NCI-H2196 treated with DMSO at 0.1 percent for 48 hours (cell line): ENCODE results near the gene SNX27.
"Not testable (repeated sequence)": the region's sequence is repeated elsewhere in the genome, so short reads cannot be mapped to it uniquely, and the experiment has no call there.

Experiments used
- DNase-seq: peaks from one replicate; lab custom pipeline; 2025; ENCODE audit not compliant: unreplicated experiment; lab: John Stamatoyannopoulos, UW

SNX27 gene

DNA sequence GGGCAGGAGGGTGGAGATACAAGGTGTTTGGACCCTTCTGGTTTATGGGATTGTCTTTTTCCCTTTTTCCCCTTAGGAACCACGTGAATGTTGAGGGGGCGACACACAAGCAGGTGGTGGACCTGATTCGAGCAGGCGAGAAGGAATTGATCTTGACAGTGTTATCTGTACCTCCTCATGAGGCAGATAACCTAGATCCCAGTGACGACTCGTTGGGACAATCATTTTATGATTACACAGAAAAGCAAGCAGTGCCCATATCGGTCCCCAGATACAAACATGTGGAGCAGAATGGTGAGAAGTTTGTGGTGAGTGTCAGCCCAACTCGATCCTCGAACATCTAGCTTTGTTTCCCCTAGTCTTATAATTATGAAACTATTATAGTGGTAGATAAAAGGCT, 27.0 kb downstream of the SNX27 start:
- DNase-seq = no peak

GRCh38 chr1:151639466-151639865, 27.6 kb downstream of the SNX27 start:
- DNase-seq = no peak

GRCh38 chr1:151641229-151641628, 29.4 kb downstream of the SNX27 start:
- DNase-seq = no peak

DNA sequence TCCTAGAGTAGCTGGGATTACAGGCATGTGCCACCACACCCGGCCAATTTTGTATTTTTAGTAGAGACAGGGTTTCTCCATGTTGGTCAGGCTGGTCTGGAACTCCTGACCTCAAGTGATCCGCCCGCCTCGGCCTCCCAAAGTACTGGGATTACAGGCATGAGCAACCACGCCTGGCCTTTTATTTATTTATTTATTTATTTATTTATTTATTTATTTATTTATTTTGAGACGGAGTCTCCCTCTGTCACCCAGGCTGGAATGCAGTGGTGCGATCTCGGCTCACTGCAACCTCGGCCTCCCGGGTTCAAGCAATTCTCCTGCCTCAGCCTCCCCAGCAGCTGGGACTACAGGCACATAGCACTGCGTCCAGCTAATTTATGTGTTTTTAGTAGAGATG, 31.2 kb downstream of the SNX27 start:
- DNase-seq = not testable (repeated sequence)

DNA sequence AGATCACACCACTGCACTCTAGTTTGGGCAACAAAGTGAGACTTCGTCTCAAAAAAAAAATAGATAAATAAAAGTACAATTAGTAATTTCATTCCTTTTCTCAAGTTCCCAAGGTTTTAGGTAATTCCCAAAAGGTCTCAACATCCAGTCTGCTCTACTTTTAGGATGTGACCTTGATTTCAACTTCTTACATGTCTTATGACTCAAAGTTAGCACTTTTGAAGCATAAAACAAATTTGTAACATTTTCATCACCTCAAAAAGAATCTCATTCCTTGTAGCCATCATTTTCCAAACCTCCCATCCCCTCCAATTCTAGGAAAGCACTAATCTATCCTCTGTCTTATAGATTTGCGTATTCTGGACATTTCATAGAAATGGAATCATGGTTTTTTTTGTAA, 32.2 kb downstream of the SNX27 start:
- no peak for DNase-seq

- DNase-seq = no peak
These were observed 41.5 kb downstream of the SNX27 start for GRCh38 chr1:151653397-151653796.

DNA sequence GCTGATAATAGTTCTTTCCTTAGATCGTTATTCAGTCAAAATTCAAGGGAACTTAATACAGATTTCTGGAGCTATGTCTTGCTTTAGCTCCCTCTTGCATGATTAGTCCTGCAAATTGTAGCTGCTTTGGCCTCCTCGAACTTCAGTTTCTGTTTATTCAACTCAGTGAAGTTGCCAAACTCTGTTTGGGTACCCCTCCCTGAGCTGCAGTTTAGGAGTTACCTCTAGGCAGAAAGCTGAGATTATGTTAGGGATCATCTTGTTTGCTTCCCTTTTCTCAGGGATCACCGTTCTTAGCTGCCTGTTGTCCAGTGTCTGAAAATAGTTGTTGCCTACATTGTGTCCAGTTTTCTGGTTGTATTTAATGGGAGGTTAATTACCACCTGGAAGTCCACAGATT, 43.5 kb downstream of the SNX27 start:
- DNase-seq = no peak

GRCh38 chr1:151661751-151662150, 49.9 kb downstream of the SNX27 start:
- DNase-seq = no peak

DNA sequence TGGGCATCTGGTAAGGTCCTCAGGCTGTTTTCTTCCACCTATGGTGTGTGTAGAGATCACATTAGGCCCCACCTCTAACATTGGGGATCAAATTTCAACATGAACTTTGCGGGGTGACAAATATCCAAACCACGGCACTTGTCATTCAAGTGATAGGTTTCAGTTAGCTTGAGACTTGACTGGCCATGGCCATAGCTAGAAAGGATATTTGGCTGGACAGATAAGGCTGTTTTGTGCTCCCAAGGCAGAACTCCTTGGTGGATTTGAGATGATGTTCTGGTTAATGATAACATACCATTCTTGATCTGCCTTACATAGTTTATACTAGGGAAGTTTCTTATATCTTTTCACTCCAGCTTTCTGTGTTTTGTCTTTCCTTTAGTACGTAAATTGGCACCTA, 56.2 kb downstream of the SNX27 start:
- DNase-seq = no peak

GRCh38 chr1:151670036-151670675, 58.3 kb downstream of the SNX27 start:
- not testable (repeated sequence) for DNase-seq

DNA sequence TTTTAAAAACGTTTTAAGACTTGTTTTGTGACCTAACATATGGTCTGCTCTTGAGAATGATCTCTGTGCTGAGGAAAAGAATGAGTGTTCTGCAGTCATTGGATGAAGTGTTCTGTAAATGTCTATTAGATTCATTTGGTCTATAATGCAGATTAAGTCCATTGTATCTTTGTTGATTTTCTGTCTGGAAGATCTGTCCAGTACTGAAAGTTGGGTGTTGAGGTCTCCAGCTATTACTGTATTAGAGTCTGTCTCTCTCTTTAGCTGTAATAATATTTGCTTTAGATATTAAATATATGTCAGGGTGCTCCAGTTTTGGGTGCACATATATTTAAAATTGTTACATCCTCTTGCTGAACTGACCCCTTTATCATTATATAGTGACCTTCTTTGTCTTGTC, 61.6 kb downstream of the SNX27 start:
- DNase-seq = no peak

DNA sequence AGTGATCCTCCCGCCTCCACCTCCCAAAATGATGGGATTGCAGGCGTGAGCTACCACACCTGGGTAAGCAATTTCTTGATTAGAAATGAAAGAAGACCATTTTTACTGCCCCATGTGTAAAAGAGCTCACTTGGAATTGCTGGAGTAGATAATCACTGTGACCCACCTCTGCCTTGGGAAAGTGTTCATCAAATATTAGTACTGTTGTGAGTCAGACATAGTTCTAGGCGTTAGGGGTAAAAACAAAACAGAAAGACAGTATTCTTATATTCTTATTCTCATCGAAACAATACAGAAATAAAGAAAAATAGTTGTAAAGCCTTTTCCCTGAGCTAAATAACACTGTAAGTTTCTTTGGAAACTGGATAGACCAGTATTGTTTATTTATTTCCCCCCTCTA, 68.5 kb downstream of the SNX27 start:
- no peak for DNase-seq

GRCh38 chr1:151680826-151681225, 69.0 kb downstream of the SNX27 start:
- DNase-seq = no peak

- DNase-seq = no peak
These were observed 70.1 kb downstream of the SNX27 start for GRCh38 chr1:151681923-151682322.

GRCh38 chr1:151682901-151683300, 71.1 kb downstream of the SNX27 start:
- not testable (repeated sequence) for DNase-seq

DNA sequence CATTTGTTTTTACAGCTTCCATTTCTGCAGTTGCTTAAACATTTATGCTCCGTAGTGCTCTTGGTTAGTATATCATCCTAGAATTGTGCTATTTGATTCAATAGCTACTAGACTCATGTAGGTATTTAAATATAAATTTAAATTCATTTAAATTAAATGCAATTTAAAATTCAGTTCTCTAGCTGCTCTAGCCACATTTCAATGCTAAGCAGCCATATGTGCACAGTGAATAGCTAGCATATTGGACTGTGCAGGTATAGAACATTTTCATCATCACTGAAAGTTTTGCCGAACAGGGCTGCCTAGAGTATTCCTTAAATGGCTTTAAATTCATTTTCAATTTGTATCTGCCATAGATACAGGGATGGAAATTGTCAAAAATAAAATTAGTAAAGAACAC, 72.3 kb downstream of the SNX27 start:
- DNase-seq = no peak

- DNase-seq = no peak
These were observed 74.7 kb downstream of the SNX27 start for GRCh38 chr1:151686561-151686960.

- DNase-seq = no peak
These were observed 77.6 kb downstream of the SNX27 start for GRCh38 chr1:151689494-151689893.

DNA sequence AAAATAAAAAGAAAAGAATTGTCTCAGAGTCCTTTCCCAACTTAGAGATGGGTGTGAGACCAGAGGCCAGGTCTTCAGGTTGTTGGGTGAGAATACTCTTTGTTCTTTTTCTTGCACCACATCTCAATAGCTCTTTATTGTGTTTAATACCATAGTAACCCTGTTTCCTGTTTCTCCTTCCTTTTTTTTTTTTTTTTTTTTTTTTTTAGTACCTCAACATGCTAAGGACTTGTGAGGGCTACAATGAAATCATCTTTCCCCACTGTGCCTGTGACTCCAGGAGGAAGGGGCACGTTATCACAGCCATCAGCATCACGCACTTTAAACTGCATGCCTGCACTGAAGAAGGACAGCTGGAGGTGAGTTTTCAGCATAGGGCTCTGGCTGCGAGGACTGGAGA, 80.4 kb downstream of the SNX27 start:
- DNase-seq = no peak

- DNase-seq = peak; percentile 29
These were observed 81.3 kb downstream of the SNX27 start for GRCh38 chr1:151693057-151693651.

DNA sequence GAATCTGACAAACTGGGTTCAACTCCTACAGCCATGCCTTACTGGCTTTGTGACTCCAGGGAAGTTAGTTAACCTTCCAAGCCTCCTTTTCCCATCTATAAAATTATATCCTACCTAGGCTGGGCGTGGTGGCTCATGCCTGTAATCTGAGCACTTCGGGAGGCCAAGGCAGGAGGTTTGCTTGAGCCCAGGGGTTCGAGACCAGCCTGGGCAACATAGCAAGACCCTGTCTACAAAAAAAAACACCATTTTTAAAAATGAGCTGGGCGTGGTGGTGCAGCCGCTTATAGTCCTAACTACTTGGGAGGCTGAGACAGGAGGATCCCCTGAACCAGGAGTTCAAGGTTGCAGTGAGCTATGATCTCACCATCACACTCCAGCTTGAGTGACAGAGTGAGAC, 89.7 kb downstream of the SNX27 start:
- no peak for DNase-seq

- no peak for DNase-seq
These were observed 91.1 kb downstream of the SNX27 start for GRCh38 chr1:151702936-151703335.

- DNase-seq = no peak
These were observed 92.0 kb downstream of the SNX27 start for GRCh38 chr1:151703813-151704212.
